ENCODE results near the gene DENND4A.
A peak's percentile ranks its signal among the peaks of the same experiment; 100 is the strongest.

The DENND4A gene

DNA sequence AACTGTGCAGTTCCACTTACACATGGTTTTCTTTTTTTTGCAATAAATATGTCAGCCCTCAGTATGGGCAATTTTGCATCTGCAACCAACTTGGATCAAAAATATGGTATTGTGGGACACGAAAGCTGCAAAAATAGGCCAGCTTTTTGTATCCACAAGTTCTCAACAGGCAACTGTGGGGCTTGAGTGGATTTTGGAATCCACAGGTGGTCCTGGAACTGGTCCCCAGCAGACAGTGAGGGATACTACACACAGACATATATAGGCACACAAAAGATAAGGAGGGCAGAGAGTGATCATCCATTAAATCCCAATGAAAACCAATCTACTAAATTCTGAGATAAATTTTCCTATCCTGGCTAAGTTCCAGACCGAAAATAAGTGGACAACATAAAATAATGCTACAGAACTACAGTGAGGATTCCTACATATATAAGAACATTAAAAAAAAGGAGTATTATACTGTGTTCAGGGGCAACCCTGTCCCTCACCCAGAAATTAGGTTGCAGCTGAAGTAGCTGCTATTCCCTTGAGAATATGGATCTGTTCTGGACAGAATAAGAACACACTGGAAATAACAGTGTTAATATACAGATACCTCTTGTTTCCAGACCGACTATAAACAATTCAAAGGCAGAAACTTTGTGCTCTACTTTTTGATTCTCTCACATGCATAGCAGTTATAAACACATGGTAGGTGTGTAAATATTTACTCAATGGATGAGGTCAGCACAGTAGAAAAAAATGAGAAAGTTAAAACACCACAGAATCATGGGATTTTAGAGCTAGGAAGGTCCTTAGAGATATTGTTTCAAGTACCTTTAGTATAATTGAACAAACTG lies 25.4 kb downstream of the DENND4A start:
- Histone ChIP-seq H3K4me3 (ENCODE audit: low read depth, low read length) (no peak overlapping the region), H3K4me1 (ENCODE audit: control insufficient read depth, insufficient read depth, low read length) (peaks cover 31% of the 10 kb centered on the region), H3K27ac (ENCODE audit: extremely low read depth, low read depth, low read length) (peak overlapping the region; percentile 53), H3K36me3 (ENCODE audit: control insufficient read depth in 2 of 2, insufficient read depth in 1 of 2, low read length in 2 of 2) (no peaks in the 10 kb centered on the region; a peak in 1 of 3 replicates), H3K9me3 (ENCODE audit: control insufficient read depth, insufficient read depth, low read depth, low read length) (no peaks in the 10 kb centered on the region)
- ChIA-PET POLR2A (interaction anchor here (0.6 kb wide), 1 partner anchor 25 kb away, joined by 3 read pairs; no protein-coding TSS in a partner anchor), CTCF (interaction anchor here (0.6 to 1.3 kb wide), 4 partner anchors 16 to 70 kb away, joined by 3 to 7 read pairs (median 4); no protein-coding TSS in a partner anchor)
- TF ChIP-seq ZNF433 (tag by site-specific recombination; IDR thresholded peaks at IDR 0.05; ENCODE audit: low read depth) (no peak), TRIM28 (IDR thresholded peaks at IDR 0.05; ENCODE audit: borderline replicate concordance, low read length) (peak; percentile 71; the same call in 1 of the 2 replicates), ZNF354C (tag by site-specific recombination; IDR thresholded peaks at IDR 0.05; ENCODE audit: borderline replicate concordance, low read depth) (no peak), KLF7 (tag by site-specific recombination; IDR thresholded peaks at IDR 0.05; ENCODE audit: borderline replicate concordance) (no peak), OSR2 (tag by site-specific recombination; IDR thresholded peaks at IDR 0.05) (peak; percentile 62), ZNF660 (tag by site-specific recombination; IDR thresholded peaks at IDR 0.05) (peak; percentile 65; the same call in 1 of the 2 replicates), KLF9 (tag by site-specific recombination; IDR thresholded peaks at IDR 0.05; ENCODE audit: low read depth) (no peak), ZNF600 (tag by site-specific recombination; IDR thresholded peaks at IDR 0.05) (peak; percentile 85), GLIS1 (tag by site-specific recombination; IDR thresholded peaks at IDR 0.05) (peak; percentile 76), KLF10 (tag by site-specific recombination; IDR thresholded peaks at IDR 0.05) (peak; percentile 58; the same call in 1 of the 2 replicates), ZBTB17 (tag by site-specific recombination; IDR thresholded peaks at IDR 0.05) (peak; percentile 76), ZBTB21 (tag by site-specific recombination; IDR thresholded peaks at IDR 0.05) (peak; percentile 75), ZNF184 (tag by site-specific recombination; IDR thresholded peaks at IDR 0.05) (0 out of 2 replicates have a peak, but pooled peaks have one; percentile 48), IKZF3 (tag by site-specific recombination; IDR thresholded peaks at IDR 0.05) (peak; percentile 18; the same call in 1 of the 2 replicates), ZNF174 (tag by site-specific recombination; IDR thresholded peaks at IDR 0.05) (no peak), ZNF366 (tag by site-specific recombination; conservative IDR thresholded peaks at IDR 0.05) (peak; percentile 40), FEZF1 (tag by site-specific recombination; IDR thresholded peaks at IDR 0.05) (peak; percentile 48; the same call in 1 of the 2 replicates), ZNF629 (tag by site-specific recombination; IDR thresholded peaks at IDR 0.05) (peak; percentile 84), ZNF24 (tag by site-specific recombination; IDR thresholded peaks at IDR 0.05) (0 out of 2 replicates have a peak, but pooled peaks have one; percentile 57), SCRT2 (tag by site-specific recombination; IDR thresholded peaks at IDR 0.05) (peak; percentile 98), KLF8 (tag by site-specific recombination; IDR thresholded peaks at IDR 0.05) (peak; percentile 49; the same call in 1 of the 2 replicates), ZNF266 (tag by site-specific recombination; IDR thresholded peaks at IDR 0.05; ENCODE audit: low read depth) (no peak), ZNF223 (tag by site-specific recombination; IDR thresholded peaks at IDR 0.05) (no peak), ZNF112 (tag by site-specific recombination; IDR thresholded peaks at IDR 0.05) (no peak), ZNF558 (tag by site-specific recombination; IDR thresholded peaks at IDR 0.05) (peak; percentile 84)
- TF ChIP-seq, protein P1, sequence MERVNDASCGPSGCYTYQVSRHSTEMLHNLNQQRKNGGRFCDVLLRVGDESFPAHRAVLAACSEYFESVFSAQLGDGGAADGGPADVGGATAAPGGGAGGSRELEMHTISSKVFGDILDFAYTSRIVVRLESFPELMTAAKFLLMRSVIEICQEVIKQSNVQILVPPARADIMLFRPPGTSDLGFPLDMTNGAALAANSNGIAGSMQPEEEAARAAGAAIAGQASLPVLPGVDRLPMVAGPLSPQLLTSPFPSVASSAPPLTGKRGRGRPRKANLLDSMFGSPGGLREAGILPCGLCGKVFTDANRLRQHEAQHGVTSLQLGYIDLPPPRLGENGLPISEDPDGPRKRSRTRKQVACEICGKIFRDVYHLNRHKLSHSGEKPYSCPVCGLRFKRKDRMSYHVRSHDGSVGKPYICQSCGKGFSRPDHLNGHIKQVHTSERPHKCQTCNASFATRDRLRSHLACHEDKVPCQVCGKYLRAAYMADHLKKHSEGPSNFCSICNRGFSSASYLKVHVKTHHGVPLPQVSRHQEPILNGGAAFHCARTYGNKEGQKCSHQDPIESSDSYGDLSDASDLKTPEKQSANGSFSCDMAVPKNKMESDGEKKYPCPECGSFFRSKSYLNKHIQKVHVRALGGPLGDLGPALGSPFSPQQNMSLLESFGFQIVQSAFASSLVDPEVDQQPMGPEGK (tag by site-specific recombination; IDR thresholded peaks at IDR 0.05) = 0 out of 2 replicates have a peak, but pooled peaks have one; percentile 17
- TF ChIP-seq, protein P2, sequence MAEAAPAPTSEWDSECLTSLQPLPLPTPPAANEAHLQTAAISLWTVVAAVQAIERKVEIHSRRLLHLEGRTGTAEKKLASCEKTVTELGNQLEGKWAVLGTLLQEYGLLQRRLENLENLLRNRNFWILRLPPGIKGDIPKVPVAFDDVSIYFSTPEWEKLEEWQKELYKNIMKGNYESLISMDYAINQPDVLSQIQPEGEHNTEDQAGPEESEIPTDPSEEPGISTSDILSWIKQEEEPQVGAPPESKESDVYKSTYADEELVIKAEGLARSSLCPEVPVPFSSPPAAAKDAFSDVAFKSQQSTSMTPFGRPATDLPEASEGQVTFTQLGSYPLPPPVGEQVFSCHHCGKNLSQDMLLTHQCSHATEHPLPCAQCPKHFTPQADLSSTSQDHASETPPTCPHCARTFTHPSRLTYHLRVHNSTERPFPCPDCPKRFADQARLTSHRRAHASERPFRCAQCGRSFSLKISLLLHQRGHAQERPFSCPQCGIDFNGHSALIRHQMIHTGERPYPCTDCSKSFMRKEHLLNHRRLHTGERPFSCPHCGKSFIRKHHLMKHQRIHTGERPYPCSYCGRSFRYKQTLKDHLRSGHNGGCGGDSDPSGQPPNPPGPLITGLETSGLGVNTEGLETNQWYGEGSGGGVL (tag by site-specific recombination; IDR thresholded peaks at IDR 0.05) = no peak
- TF ChIP-seq, protein P3, sequence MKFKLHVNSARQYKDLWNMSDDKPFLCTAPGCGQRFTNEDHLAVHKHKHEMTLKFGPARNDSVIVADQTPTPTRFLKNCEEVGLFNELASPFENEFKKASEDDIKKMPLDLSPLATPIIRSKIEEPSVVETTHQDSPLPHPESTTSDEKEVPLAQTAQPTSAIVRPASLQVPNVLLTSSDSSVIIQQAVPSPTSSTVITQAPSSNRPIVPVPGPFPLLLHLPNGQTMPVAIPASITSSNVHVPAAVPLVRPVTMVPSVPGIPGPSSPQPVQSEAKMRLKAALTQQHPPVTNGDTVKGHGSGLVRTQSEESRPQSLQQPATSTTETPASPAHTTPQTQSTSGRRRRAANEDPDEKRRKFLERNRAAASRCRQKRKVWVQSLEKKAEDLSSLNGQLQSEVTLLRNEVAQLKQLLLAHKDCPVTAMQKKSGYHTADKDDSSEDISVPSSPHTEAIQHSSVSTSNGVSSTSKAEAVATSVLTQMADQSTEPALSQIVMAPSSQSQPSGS (tag by site-specific recombination; IDR thresholded peaks at IDR 0.05; ENCODE audit: low read depth) = 0 out of 2 replicates have a peak, but pooled peaks have one; percentile 19
- TF ChIP-seq, protein P4, sequence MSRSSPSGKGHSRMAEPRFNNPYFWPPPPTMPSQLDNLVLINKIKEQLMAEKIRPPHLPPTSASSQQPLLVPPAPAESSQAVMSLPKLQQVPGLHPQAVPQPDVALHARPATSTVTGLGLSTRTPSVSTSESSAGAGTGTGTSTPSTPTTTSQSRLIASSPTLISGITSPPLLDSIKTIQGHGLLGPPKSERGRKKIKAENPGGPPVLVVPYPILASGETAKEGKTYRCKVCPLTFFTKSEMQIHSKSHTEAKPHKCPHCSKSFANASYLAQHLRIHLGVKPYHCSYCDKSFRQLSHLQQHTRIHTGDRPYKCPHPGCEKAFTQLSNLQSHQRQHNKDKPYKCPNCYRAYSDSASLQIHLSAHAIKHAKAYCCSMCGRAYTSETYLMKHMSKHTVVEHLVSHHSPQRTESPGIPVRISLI (tag by site-specific recombination; IDR thresholded peaks at IDR 0.05) = peak; percentile 91
- TF ChIP-seq, protein P5, sequence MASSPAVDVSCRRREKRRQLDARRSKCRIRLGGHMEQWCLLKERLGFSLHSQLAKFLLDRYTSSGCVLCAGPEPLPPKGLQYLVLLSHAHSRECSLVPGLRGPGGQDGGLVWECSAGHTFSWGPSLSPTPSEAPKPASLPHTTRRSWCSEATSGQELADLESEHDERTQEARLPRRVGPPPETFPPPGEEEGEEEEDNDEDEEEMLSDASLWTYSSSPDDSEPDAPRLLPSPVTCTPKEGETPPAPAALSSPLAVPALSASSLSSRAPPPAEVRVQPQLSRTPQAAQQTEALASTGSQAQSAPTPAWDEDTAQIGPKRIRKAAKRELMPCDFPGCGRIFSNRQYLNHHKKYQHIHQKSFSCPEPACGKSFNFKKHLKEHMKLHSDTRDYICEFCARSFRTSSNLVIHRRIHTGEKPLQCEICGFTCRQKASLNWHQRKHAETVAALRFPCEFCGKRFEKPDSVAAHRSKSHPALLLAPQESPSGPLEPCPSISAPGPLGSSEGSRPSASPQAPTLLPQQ (tag by site-specific recombination; IDR thresholded peaks at IDR 0.05) = peak; percentile 59; the same call in 1 of the 2 replicates

Measured in HEK293 (cell line).